ENCODE data around the gene DBI.

DNA sequence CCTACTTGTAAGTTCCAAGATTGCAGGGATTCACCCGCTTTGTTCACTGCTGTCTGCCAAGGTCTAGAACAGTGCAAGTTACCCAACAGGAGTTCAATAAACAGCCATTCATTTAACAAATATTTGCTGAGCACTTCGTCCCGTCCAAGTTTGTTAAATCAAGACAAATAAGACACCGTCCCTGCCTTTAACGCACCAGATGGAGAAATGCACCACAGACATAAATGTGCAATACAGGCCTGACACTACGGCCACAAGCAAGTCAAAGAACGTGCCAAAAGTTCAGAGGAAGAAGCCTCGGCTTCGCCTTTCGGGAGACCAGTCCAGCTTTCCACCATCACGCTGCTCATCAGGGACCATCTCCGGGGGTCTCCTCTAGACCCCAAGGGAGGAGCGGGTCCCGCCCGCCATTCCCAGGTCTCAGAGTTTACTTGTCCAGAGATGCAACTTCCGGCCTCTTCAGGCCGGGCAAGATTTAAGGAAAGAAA is 572 bp upstream of the DBI start:
- TF ChIP-seq, protein P1, sequence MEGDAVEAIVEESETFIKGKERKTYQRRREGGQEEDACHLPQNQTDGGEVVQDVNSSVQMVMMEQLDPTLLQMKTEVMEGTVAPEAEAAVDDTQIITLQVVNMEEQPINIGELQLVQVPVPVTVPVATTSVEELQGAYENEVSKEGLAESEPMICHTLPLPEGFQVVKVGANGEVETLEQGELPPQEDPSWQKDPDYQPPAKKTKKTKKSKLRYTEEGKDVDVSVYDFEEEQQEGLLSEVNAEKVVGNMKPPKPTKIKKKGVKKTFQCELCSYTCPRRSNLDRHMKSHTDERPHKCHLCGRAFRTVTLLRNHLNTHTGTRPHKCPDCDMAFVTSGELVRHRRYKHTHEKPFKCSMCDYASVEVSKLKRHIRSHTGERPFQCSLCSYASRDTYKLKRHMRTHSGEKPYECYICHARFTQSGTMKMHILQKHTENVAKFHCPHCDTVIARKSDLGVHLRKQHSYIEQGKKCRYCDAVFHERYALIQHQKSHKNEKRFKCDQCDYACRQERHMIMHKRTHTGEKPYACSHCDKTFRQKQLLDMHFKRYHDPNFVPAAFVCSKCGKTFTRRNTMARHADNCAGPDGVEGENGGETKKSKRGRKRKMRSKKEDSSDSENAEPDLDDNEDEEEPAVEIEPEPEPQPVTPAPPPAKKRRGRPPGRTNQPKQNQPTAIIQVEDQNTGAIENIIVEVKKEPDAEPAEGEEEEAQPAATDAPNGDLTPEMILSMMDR (IDR thresholded peaks at IDR 0.05) = no peak
- TF ChIP-seq POLR2A (IDR thresholded peaks at IDR 0.05) = no peak

All from thyroid gland (tissue), 4 donors.